Measurements from ENCODE around the gene SEMA3A. TPM values are rescaled to one million over a fixed set of nuclear protein-coding genes. Genes with fewer than 3 reads are reported as not detected.

Gene SEMA3A
- total RNA-seq, 1 experiment from 2014 or later: 14.2 TPM

DNA sequence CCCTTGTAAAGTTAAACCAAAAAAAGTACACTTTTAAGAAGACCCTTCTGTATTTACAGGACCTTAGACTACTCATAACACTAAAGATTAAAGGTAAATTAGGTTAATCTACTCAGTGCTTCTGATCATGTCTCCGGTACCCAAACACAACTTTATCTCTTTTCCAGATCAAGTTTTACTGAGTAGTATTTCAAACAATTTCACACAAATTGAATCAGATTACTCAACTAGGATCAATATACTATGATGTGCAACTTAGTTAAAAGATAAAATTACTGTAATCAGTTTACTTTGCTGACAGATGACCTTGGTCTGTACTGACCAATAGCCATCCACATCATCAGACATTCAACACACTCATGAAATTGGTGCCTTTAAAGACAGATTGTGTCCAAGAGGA lies 191.4 kb downstream of the SEMA3A start:
- Histone ChIP-seq H3K4me1 (ENCODE audit: control insufficient read depth in 1 of 2, insufficient read depth in 2 of 2, low read length in 2 of 2) (peaks cover 0 to 7% of the 10 kb centered on the region in 2 experiments; a peak in 2 of 4 replicates), H3K9ac (ENCODE audit: low read length) (no peak overlapping the region), H3K79me2 (ENCODE audit: insufficient read depth, low read length) (no peaks in the 10 kb centered on the region), H3K36me3 (ENCODE audit: control insufficient read depth in 1 of 2, insufficient read depth in 2 of 2, low read length in 2 of 2) (no peaks in the 10 kb centered on the region), H3K9me3 (ENCODE audit: control insufficient read depth in 1 of 2, insufficient read depth in 1 of 2, low read depth in 1 of 2, low read length in 2 of 2) (no peaks in the 10 kb centered on the region), H3K9me2 (ENCODE audit: insufficient read depth) (no peaks in the 10 kb centered on the region; the same call in 1 of the 2 replicates), H3K4me3 (replicated peaks in 1 of 2; ENCODE audit: low read depth in 1 of 2, low read length in 2 of 2) (no peak overlapping the region), H2AFZ (ENCODE audit: low read depth, low read length, poor library complexity, severe bottlenecking) (no peak overlapping the region), H3K27ac (ENCODE audit: low read depth, low read length) (no peak overlapping the region), H4K20me1 (ENCODE audit: insufficient read depth) (no peaks in the 10 kb centered on the region), H3K4me2 (ENCODE audit: low read length) (no peak overlapping the region), H3K27me3 (ENCODE audit: insufficient read depth, low read length) (no peaks in the 10 kb centered on the region)
- TF ChIP-seq POLR2A (IDR thresholded peaks at IDR 0.05; ENCODE audit: borderline replicate concordance, extremely low read depth, insufficient read depth, insufficient read length) (no peak), CBX3 (IDR thresholded peaks at IDR 0.05; ENCODE audit: low read depth) (no peak), ELF1 (IDR thresholded peaks at IDR 0.05; ENCODE audit: borderline replicate concordance, low read depth) (no peak), YY1 (IDR thresholded peaks at IDR 0.05; ENCODE audit: extremely low read depth, insufficient replicate concordance, low read depth, low read length) (no peak), CEBPB (IDR thresholded peaks at IDR 0.05; ENCODE audit: low read depth) (no peak)
- TF ChIP-seq, protein P1, sequence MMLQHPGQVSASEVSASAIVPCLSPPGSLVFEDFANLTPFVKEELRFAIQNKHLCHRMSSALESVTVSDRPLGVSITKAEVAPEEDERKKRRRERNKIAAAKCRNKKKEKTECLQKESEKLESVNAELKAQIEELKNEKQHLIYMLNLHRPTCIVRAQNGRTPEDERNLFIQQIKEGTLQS (IDR thresholded peaks at IDR 0.05): no peak
- POLR2A ChIA-PET: no interaction called here
- BruUV-seq (replicated peaks): no TSS peak
- RAD21 ChIA-PET (ENCODE audit: low non-redundant PET in 1 of 2, low total read pairs in 2 of 2, uncharacterized antibody in 2 of 2, unreplicated experiment in 2 of 2): no interaction called here
- intact Hi-C loops (cut with micrococcal nuclease): no loop called here
- CTCF ChIA-PET: no interaction called here
- ATAC-seq (no peak), DNase-seq (ENCODE audit: low read depth, low spot score) (no peak)

DNA sequence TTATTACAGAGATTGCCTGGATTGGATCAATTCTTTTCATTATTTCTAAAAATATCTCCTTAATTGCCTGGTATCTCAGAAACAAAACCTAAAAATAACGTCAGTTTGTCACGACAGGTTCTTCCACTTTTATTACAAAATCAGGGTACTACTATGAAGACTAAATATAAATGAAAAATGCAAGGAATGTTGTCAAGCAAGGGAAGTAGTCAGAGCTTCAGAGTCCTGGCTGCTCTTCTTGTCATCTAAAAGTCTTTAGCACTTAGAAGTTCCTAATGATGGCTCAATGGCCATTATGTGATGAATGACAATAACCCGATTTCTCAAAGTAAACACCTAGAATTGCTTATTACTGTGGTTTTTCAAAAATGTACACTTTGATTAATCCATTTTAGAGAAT lies 192.2 kb downstream of the SEMA3A start:
- no peaks in the 10 kb centered on the region for H4K20me1 ChIP-seq (ENCODE audit: insufficient read depth)
- ATAC-seq: no peak
- no peaks in the 10 kb centered on the region for H3K9me3 ChIP-seq (ENCODE audit: control insufficient read depth in 1 of 2, insufficient read depth in 1 of 2, low read depth in 1 of 2, low read length in 2 of 2)
- intact Hi-C loops (cut with micrococcal nuclease): no loop called here
- ChIA-PET POLR2A (no interaction called here), CTCF (no interaction called here), RAD21 (ENCODE audit: low non-redundant PET in 1 of 2, low total read pairs in 2 of 2, uncharacterized antibody in 2 of 2, unreplicated experiment in 2 of 2) (no interaction called here)
- no peaks in the 10 kb centered on the region; the same call in 1 of the 2 replicates for H3K9me2 ChIP-seq (ENCODE audit: insufficient read depth)
- TF ChIP-seq ZNF274 (IDR thresholded peaks at IDR 0.05; ENCODE audit: low read depth, low read length) (no peak), YY1 (IDR thresholded peaks at IDR 0.05; ENCODE audit: extremely low read depth, insufficient replicate concordance, low read depth, low read length) (no peak), POLR2AphosphoS5 (IDR thresholded peaks at IDR 0.05; ENCODE audit: low read depth, low read length) (no peak), RAD21 (IDR thresholded peaks at IDR 0.05; ENCODE audit: low read depth) (no peak), ELF1 (IDR thresholded peaks at IDR 0.05; ENCODE audit: borderline replicate concordance, low read depth) (no peak), JUND (IDR thresholded peaks at IDR 0.05) (no peak)
- TF ChIP-seq, protein P1 (IDR thresholded peaks at IDR 0.05): no peak
- TF ChIP-seq, protein P2, sequence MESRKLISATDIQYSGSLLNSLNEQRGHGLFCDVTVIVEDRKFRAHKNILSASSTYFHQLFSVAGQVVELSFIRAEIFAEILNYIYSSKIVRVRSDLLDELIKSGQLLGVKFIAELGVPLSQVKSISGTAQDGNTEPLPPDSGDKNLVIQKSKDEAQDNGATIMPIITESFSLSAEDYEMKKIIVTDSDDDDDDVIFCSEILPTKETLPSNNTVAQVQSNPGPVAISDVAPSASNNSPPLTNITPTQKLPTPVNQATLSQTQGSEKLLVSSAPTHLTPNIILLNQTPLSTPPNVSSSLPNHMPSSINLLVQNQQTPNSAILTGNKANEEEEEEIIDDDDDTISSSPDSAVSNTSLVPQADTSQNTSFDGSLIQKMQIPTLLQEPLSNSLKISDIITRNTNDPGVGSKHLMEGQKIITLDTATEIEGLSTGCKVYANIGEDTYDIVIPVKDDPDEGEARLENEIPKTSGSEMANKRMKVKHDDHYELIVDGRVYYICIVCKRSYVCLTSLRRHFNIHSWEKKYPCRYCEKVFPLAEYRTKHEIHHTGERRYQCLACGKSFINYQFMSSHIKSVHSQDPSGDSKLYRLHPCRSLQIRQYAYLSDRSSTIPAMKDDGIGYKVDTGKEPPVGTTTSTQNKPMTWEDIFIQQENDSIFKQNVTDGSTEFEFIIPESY (IDR thresholded peaks at IDR 0.05; ENCODE audit: extremely low read depth, insufficient replicate concordance, low read length): no peak
- TF ChIP-seq, protein P3, sequence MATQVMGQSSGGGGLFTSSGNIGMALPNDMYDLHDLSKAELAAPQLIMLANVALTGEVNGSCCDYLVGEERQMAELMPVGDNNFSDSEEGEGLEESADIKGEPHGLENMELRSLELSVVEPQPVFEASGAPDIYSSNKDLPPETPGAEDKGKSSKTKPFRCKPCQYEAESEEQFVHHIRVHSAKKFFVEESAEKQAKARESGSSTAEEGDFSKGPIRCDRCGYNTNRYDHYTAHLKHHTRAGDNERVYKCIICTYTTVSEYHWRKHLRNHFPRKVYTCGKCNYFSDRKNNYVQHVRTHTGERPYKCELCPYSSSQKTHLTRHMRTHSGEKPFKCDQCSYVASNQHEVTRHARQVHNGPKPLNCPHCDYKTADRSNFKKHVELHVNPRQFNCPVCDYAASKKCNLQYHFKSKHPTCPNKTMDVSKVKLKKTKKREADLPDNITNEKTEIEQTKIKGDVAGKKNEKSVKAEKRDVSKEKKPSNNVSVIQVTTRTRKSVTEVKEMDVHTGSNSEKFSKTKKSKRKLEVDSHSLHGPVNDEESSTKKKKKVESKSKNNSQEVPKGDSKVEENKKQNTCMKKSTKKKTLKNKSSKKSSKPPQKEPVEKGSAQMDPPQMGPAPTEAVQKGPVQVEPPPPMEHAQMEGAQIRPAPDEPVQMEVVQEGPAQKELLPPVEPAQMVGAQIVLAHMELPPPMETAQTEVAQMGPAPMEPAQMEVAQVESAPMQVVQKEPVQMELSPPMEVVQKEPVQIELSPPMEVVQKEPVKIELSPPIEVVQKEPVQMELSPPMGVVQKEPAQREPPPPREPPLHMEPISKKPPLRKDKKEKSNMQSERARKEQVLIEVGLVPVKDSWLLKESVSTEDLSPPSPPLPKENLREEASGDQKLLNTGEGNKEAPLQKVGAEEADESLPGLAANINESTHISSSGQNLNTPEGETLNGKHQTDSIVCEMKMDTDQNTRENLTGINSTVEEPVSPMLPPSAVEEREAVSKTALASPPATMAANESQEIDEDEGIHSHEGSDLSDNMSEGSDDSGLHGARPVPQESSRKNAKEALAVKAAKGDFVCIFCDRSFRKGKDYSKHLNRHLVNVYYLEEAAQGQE (IDR thresholded peaks at IDR 0.05; ENCODE audit: low read depth): no peak
- peak overlapping the region; percentile 71 for H2AFZ ChIP-seq (ENCODE audit: low read depth, low read length, poor library complexity, severe bottlenecking)
- H3K4me2 ChIP-seq (ENCODE audit: low read length): peak overlapping the region; percentile 39
- no peak overlapping the region for H3K9ac ChIP-seq (ENCODE audit: low read length)
- H3K27me3 ChIP-seq (ENCODE audit: insufficient read depth, low read length): no peaks in the 10 kb centered on the region
- H3K27ac ChIP-seq (ENCODE audit: low read depth, low read length): no peak overlapping the region
- H3K79me2 ChIP-seq (ENCODE audit: insufficient read depth, low read length): no peaks in the 10 kb centered on the region
- no peaks in the 10 kb centered on the region for H3K36me3 ChIP-seq (ENCODE audit: control insufficient read depth in 1 of 2, insufficient read depth in 2 of 2, low read length in 2 of 2)
- H3K4me1 ChIP-seq (ENCODE audit: control insufficient read depth in 1 of 2, insufficient read depth in 2 of 2, low read length in 2 of 2): peaks cover 0 to 7% of the 10 kb centered on the region in 2 experiments; a peak in 2 of 4 replicates
- no peak for DNase-seq (ENCODE audit: low read depth, low spot score)
- H3K4me3 ChIP-seq (replicated peaks in 1 of 2; ENCODE audit: low read depth in 1 of 2, low read length in 2 of 2): no peak overlapping the region
- no TSS peak for BruUV-seq (replicated peaks)
